Natural killer cell (primary cell): Measurements from ENCODE around the gene TRIM65. TPM values are rescaled to one million over a fixed set of nuclear protein-coding genes. Genes with fewer than 3 reads are reported as not detected.

Experiments
- ATAC-seq, 3 donors: fragments of 150-1000 bp in 2 of 3; fragments of 200-7000 bp in 1 of 3; cut with Tn5 transposase; 1 replicate in 1 of 3; 2 replicates in 2 of 3; pipeline ENCODE4 v1.10.0; 2021; ENCODE audit warnings: mild to moderate bottlenecking in 2 of 3, moderate library complexity in 2 of 3
- DNase-seq, 2 donors: peaks; one replicate each; pipeline versions ENCODE4 v3.0.0 to v3.0.0-alpha.2; 2013 to 2021; ENCODE audit warnings: mixed read lengths in 1 of 2
- H3K27ac ChIP-seq: one replicate; pipeline ENCODE4 v1.5.1; 2013; ENCODE audit warnings: mild to moderate bottlenecking, low read length
- H3K27me3 ChIP-seq: one replicate; pipeline ENCODE4 v1.6.1; 2013; ENCODE audit warnings: low read length; ENCODE audit not compliant: control insufficient read depth, insufficient read depth
- H3K36me3 ChIP-seq: one replicate; pipeline ENCODE4 v1.6.1; 2013; ENCODE audit warnings: low read length; ENCODE audit not compliant: control insufficient read depth, insufficient read depth
- H3K4me1 ChIP-seq: one replicate; pipeline ENCODE4 v1.6.1; 2013; ENCODE audit warnings: low read length; ENCODE audit not compliant: control insufficient read depth, insufficient read depth
- H3K4me3 ChIP-seq: one replicate; pipeline ENCODE4 v1.5.1; 2013; ENCODE audit warnings: low read length
- H3K9me3 ChIP-seq: one replicate; pipeline ENCODE4 v1.6.1; 2013; ENCODE audit warnings: low read length; ENCODE audit not compliant: control insufficient read depth, insufficient read depth
- H3K27ac Mint-ChIP-seq, 2 donors: one replicate each; pipeline ENCODE4 v1.8.0; 2022; ENCODE audit warnings: mild to moderate bottlenecking in 2 of 2, mixed read lengths in 2 of 2, moderate library complexity in 1 of 2
- H3K27me3 Mint-ChIP-seq, 2 donors: one replicate each; pipeline ENCODE4 v1.8.0; 2022; ENCODE audit warnings: low read depth in 2 of 2, mixed read lengths in 2 of 2
- H3K36me3 Mint-ChIP-seq: one replicate; pipeline ENCODE4 v1.8.0; 2022; ENCODE audit warnings: mixed read lengths
- H3K4me1 Mint-ChIP-seq, 2 donors: one replicate each; pipeline ENCODE4 v1.8.0; 2022; ENCODE audit warnings: mixed read lengths in 2 of 2
- H3K4me3 Mint-ChIP-seq: one replicate; pipeline ENCODE4 v1.8.0; 2022; ENCODE audit warnings: mild to moderate bottlenecking, moderate library complexity, mixed read lengths
- H3K9me3 Mint-ChIP-seq, 2 donors: one replicate each; pipeline ENCODE4 v1.8.0; 2022; ENCODE audit warnings: mixed read lengths in 2 of 2
- whole genome bisulfite sequencing: methylation state at CpG from one replicate; pipeline ENCODE4 v1.1.7; 2013; ENCODE audit warnings: missing lambda C conversion rate; ENCODE audit not compliant: insufficient coverage; 5-methylcytosine and 5-hydroxymethylcytosine counted together
- intact Hi-C: fragments of 100-400 bp; cut with micrococcal nuclease; formaldehyde crosslinking; loops from one replicate; pipeline ENCODE4 v1.14.2; 2022
- total RNA-seq, 4 donors: library from RNA; stranded (reverse); fragments of 120-200 nt in 1 of 4; gene quantifications; one replicate each; pipeline versions ENCODE4 v1.2.3 to v1.2.4, GENCODE V29; 2013 to 2022
- TF ChIP-seq, protein P1 (sequence below): fragments of 200-600 bp; IDR thresholded peaks from one replicate; pipeline ENCODE4 v1.8.0; 2022; ENCODE audit warnings: antibody characterized with exemption

TRIM65 gene
- total RNA-seq, 3 donors from 2014 or later (not counting 1 experiment from before 2014, with no cell fraction given): 19.2 to 26.9 (median 22.5) TPM

DNA sequence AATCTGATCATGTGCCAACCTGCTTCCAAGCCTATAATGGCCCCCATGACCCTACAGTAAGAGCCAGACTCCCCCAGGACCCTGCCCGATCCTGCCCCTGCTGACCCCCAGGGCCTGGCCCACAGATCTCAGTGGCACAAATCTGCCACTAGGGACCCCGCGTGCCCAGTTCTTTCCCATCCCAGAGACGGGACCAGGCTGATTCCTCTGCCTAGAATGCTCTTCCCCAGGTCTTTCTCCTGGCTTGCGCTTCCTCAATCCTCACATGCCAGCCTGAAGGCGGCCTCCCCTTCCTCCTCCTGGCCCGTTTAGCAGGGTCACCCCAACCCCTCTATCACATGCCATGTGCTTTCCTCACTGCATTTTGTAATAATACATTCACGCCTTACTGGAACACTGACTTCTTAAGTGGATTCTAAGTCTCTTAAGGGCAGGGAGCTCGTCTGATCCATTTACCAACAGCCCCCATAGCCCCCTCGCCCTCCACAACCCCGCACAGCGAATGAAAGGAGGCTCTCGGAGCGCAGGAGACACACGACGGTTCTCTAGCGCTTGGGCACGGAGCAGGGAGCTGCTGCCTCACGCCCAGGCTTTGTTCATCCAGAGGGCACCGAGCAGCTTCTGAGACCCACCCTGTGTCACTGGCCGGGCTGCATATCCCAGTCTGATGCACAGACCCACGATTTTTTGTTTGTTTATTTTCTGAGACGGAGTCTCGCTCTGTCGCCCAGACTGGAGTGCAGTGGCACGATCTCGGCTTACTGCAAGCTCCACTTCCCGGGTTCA is 1.2 kb downstream of the TRIM65 start:
- TF ChIP-seq, protein P1, sequence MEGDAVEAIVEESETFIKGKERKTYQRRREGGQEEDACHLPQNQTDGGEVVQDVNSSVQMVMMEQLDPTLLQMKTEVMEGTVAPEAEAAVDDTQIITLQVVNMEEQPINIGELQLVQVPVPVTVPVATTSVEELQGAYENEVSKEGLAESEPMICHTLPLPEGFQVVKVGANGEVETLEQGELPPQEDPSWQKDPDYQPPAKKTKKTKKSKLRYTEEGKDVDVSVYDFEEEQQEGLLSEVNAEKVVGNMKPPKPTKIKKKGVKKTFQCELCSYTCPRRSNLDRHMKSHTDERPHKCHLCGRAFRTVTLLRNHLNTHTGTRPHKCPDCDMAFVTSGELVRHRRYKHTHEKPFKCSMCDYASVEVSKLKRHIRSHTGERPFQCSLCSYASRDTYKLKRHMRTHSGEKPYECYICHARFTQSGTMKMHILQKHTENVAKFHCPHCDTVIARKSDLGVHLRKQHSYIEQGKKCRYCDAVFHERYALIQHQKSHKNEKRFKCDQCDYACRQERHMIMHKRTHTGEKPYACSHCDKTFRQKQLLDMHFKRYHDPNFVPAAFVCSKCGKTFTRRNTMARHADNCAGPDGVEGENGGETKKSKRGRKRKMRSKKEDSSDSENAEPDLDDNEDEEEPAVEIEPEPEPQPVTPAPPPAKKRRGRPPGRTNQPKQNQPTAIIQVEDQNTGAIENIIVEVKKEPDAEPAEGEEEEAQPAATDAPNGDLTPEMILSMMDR: no peak
- H3K36me3 Mint-ChIP-seq: no peaks in the 10 kb centered on the region
- peaks cover 24% of the 10 kb centered on the region for H3K4me1 ChIP-seq
- no peaks in the 10 kb centered on the region for H3K9me3 ChIP-seq
- peak overlapping the region; percentile 60 to 84 for H3K27ac Mint-ChIP-seq
- peak overlapping the region; percentile 82 for H3K4me3 Mint-ChIP-seq
- H3K4me3 ChIP-seq: peak overlapping the region; percentile 45
- no peaks in the 10 kb centered on the region for H3K27me3 Mint-ChIP-seq
- peaks cover 23 to 26% of the 10 kb centered on the region in 2 donors for H3K4me1 Mint-ChIP-seq
- peaks cover 37% of the 10 kb centered on the region for H3K36me3 ChIP-seq
- H3K27ac ChIP-seq: peak overlapping the region; percentile 65
- H3K9me3 Mint-ChIP-seq: no peaks in the 10 kb centered on the region
- ATAC-seq: no peak
- DNase-seq: no peak
- intact Hi-C loops: no loop called here
- 36% methylated on average over 28 of the region's 28 CpGs for WGBS
- no peaks in the 10 kb centered on the region for H3K27me3 ChIP-seq

GRCh38 chr17:75894049-75894733 is 2.6 kb downstream of the TRIM65 start:
- Histone ChIP-seq H3K36me3 (peaks cover 26% of the 10 kb centered on the region), H3K9me3 (no peaks in the 10 kb centered on the region), H3K27ac (no peak overlapping the region), H3K4me1 (peaks cover 24% of the 10 kb centered on the region), H3K4me3 (no peak overlapping the region), H3K27me3 (no peaks in the 10 kb centered on the region)
- ATAC-seq (no peak), DNase-seq (no peak)
- TF ChIP-seq, protein P1: no peak
- Mint-ChIP-seq H3K9me3 (no peaks in the 10 kb centered on the region), H3K27me3 (no peaks in the 10 kb centered on the region), H3K4me1 (peaks cover 23 to 26% of the 10 kb centered on the region in 2 donors), H3K27ac (peak overlapping the region in 1 of 2 donors; percentile 78), H3K4me3 (peak overlapping the region; percentile 45), H3K36me3 (no peaks in the 10 kb centered on the region)
- intact Hi-C loops: no loop called here
- 93% methylated on average over 22 of the region's 22 CpGs for WGBS

DNA sequence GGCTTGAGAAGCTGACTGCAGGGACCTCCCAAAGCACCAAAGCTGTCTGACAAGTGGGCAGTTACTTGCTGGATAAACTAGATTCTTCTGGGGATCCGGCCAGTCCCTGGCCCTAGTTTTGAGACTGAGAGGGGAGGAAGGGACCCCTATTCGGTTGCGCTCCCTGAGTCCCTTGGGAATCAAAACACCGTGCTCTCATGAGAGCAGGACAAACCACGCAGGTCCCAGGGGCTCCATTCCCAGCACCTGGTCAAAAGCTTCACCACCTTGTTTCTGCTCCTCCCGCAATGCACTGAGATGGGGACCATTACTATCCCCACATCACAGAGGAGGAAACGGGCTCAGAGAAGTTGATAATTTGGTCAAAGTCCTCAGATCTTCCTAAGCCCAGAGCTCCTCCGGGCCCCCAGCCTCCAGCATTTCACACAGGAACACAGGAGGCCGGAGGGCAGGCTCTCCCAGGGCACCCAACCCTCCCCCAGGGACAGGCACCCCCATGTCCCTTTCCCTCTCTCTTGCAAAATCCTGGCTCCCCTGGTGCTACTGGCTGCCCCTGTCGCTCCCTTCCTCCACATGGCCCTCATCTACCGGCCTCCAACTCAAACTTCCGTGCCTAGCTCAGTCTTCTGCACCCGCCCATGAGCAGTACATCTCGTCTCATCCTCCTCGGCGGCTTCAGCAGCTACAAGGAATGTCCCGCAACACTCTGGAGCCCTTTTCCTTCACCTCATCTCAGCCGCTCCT is 3.3 kb downstream of the TRIM65 start:
- H3K4me3 Mint-ChIP-seq: peak overlapping the region; percentile 45
- 93% methylated on average over 18 of the region's 18 CpGs for WGBS
- peaks cover 24% of the 10 kb centered on the region for H3K4me1 ChIP-seq

More for the DNA sequence above, 3.3 kb downstream of the TRIM65 start:
- Histone ChIP-seq H3K36me3 (peaks cover 19% of the 10 kb centered on the region), H3K27ac (no peak overlapping the region), H3K27me3 (no peaks in the 10 kb centered on the region), H3K4me3 (no peak overlapping the region), H3K9me3 (no peaks in the 10 kb centered on the region)
- H3K4me1 Mint-ChIP-seq: peaks cover 23 to 26% of the 10 kb centered on the region in 2 donors
- no peaks in the 10 kb centered on the region for H3K9me3 Mint-ChIP-seq
- ATAC-seq (no peak), DNase-seq (no peak)
- intact Hi-C loops: no loop called here
- peak overlapping the region in 1 of 2 donors; percentile 78 for H3K27ac Mint-ChIP-seq
- TF ChIP-seq, protein P1: no peak
- no peaks in the 10 kb centered on the region for H3K27me3 Mint-ChIP-seq
- H3K36me3 Mint-ChIP-seq: no peaks in the 10 kb centered on the region
